ENCODE data around the gene ABI3BP.

ABI3BP gene

DNA sequence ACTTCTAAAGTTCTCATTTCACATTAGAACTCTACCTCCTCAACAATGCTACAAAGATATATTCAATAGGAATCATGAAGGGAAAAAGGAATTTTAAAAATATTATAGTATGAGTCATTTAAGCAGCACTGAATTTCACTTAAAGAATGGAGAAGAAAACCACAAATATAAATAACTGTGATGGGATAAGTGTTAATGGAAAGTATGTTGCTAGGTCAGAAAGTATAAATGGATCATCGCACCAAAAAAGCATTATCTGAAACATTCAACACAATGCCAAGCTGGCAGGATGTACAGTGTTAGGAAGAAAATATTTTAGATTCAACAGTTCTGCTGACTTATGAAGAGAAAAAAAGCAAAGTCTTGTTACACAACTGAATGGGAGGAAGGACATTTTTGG is 182.6 kb downstream of the ABI3BP start:
- no peaks in the 10 kb centered on the region for H3K9me3 ChIP-seq (ENCODE audit: insufficient read depth, low read depth, low read length)
- H3K4me2 ChIP-seq (ENCODE audit: low read depth, low read length, poor library complexity, severe bottlenecking), result no peak overlapping the region
- H3K4me1 ChIP-seq (ENCODE audit: insufficient read depth, low read length, poor library complexity, severe bottlenecking), result no peaks in the 10 kb centered on the region
- TF ChIP-seq, protein P1, sequence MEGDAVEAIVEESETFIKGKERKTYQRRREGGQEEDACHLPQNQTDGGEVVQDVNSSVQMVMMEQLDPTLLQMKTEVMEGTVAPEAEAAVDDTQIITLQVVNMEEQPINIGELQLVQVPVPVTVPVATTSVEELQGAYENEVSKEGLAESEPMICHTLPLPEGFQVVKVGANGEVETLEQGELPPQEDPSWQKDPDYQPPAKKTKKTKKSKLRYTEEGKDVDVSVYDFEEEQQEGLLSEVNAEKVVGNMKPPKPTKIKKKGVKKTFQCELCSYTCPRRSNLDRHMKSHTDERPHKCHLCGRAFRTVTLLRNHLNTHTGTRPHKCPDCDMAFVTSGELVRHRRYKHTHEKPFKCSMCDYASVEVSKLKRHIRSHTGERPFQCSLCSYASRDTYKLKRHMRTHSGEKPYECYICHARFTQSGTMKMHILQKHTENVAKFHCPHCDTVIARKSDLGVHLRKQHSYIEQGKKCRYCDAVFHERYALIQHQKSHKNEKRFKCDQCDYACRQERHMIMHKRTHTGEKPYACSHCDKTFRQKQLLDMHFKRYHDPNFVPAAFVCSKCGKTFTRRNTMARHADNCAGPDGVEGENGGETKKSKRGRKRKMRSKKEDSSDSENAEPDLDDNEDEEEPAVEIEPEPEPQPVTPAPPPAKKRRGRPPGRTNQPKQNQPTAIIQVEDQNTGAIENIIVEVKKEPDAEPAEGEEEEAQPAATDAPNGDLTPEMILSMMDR (conservative IDR thresholded peaks at IDR 0.05; ENCODE audit: low read length), result no peak
- TF ChIP-seq EZH2phosphoT487 (IDR thresholded peaks at IDR 0.05; ENCODE audit: borderline replicate concordance), result no peak
- no peak overlapping the region for H2AFZ ChIP-seq (ENCODE audit: low read length)
- H3K27me3 ChIP-seq (ENCODE audit: insufficient read depth, low read length, poor library complexity, severe bottlenecking), result no peaks in the 10 kb centered on the region
- no peaks in the 10 kb centered on the region for H4K20me1 ChIP-seq (ENCODE audit: insufficient read depth, low read length, poor library complexity, severe bottlenecking)
- H3K4me3 ChIP-seq (ENCODE audit: low read length, poor library complexity, severe bottlenecking), result no peak overlapping the region
- no peaks in the 10 kb centered on the region for H3K79me2 ChIP-seq (ENCODE audit: insufficient read depth, low read length)
- H3K9me2 ChIP-seq (replicated peaks; ENCODE audit: low read depth, low read length), result no peaks in the 10 kb centered on the region
- no peaks in the 10 kb centered on the region for H3F3A ChIP-seq (ENCODE audit: low read depth)
- H3K36me3 ChIP-seq (ENCODE audit: insufficient read depth, low read length), result no peaks in the 10 kb centered on the region
- no peak overlapping the region for H3K9ac ChIP-seq (ENCODE audit: low read depth, low read length, poor library complexity, severe bottlenecking)

DNA sequence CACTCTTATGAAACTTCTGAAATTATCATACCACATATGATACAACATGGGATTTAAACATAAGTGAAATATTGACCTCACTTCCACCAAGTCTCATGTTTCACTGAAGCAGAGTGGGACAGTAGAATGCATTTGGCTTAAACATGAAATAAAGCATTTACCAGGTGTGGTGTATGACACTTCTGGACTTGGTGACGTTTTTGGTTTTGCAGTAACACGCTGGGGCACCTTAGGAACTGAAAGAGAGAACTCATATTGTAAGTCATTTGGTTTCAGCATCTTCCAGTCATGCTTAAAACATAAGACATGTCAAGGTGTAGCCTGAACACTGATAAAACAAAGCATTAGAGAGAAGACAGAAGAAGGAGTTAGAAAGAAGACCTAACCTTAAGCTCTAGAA is 188.6 kb downstream of the ABI3BP start:
- Histone ChIP-seq H3K27me3 (ENCODE audit: insufficient read depth, low read length, poor library complexity, severe bottlenecking) (no peaks in the 10 kb centered on the region), H3K36me3 (ENCODE audit: insufficient read depth, low read length) (no peaks in the 10 kb centered on the region), H3K4me3 (ENCODE audit: low read length, poor library complexity, severe bottlenecking) (no peak overlapping the region), H2AFZ (ENCODE audit: low read length) (no peak overlapping the region), H3K9ac (ENCODE audit: low read depth, low read length, poor library complexity, severe bottlenecking) (no peak overlapping the region), H3K9me3 (ENCODE audit: insufficient read depth, low read depth, low read length) (no peaks in the 10 kb centered on the region), H3K79me2 (ENCODE audit: insufficient read depth, low read length) (no peaks in the 10 kb centered on the region), H3K4me2 (ENCODE audit: low read depth, low read length, poor library complexity, severe bottlenecking) (no peak overlapping the region), H3K9me2 (replicated peaks; ENCODE audit: low read depth, low read length) (no peaks in the 10 kb centered on the region), H3K4me1 (ENCODE audit: insufficient read depth, low read length, poor library complexity, severe bottlenecking) (no peaks in the 10 kb centered on the region), H3F3A (ENCODE audit: low read depth) (no peaks in the 10 kb centered on the region), H4K20me1 (ENCODE audit: insufficient read depth, low read length, poor library complexity, severe bottlenecking) (no peaks in the 10 kb centered on the region)
- no peak for TF ChIP-seq EZH2phosphoT487 (IDR thresholded peaks at IDR 0.05; ENCODE audit: borderline replicate concordance)
- TF ChIP-seq, protein P1 (conservative IDR thresholded peaks at IDR 0.05; ENCODE audit: low read length), result no peak

DNA sequence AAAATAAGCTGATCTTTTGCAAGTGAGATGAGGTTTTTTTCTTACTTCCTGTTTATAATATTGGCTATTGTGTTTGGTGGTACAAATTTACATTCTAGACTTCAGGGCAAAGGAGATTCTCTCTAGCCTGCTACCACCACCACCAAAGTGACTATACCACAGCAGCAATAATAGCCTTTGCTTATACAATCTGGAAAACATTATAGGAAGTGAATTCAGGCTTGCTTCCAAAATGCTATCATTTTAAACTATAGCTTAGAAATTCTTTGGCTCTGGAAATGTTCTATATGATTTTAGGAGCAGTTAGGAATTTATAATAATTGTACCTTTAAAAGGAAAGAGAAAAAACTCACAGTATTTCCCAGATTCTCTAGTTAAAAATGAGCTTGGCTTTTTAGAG is 189.5 kb downstream of the ABI3BP start:
- no peak for TF ChIP-seq EZH2phosphoT487 (IDR thresholded peaks at IDR 0.05; ENCODE audit: borderline replicate concordance)
- TF ChIP-seq, protein P1 (conservative IDR thresholded peaks at IDR 0.05; ENCODE audit: low read length), result no peak
- no peak overlapping the region for H2AFZ ChIP-seq (ENCODE audit: low read length)
- no peaks in the 10 kb centered on the region for H3K4me1 ChIP-seq (ENCODE audit: insufficient read depth, low read length, poor library complexity, severe bottlenecking)
- H3K79me2 ChIP-seq (ENCODE audit: insufficient read depth, low read length), result no peaks in the 10 kb centered on the region
- H3K9me2 ChIP-seq (replicated peaks; ENCODE audit: low read depth, low read length), result no peaks in the 10 kb centered on the region
- no peaks in the 10 kb centered on the region for H4K20me1 ChIP-seq (ENCODE audit: insufficient read depth, low read length, poor library complexity, severe bottlenecking)
- H3K9me3 ChIP-seq (ENCODE audit: insufficient read depth, low read depth, low read length), result no peaks in the 10 kb centered on the region
- no peaks in the 10 kb centered on the region for H3F3A ChIP-seq (ENCODE audit: low read depth)
- H3K4me3 ChIP-seq (ENCODE audit: low read length, poor library complexity, severe bottlenecking), result no peak overlapping the region
- H3K27me3 ChIP-seq (ENCODE audit: insufficient read depth, low read length, poor library complexity, severe bottlenecking), result no peaks in the 10 kb centered on the region
- H3K36me3 ChIP-seq (ENCODE audit: insufficient read depth, low read length), result no peaks in the 10 kb centered on the region
- no peak overlapping the region for H3K9ac ChIP-seq (ENCODE audit: low read depth, low read length, poor library complexity, severe bottlenecking)
- no peak overlapping the region for H3K4me2 ChIP-seq (ENCODE audit: low read depth, low read length, poor library complexity, severe bottlenecking)

All from Loucy (cell line).